HEK293T (cell line): ENCODE measurements around the gene CHDH.

Experiments used
- CTCF ChIA-PET: fragments of 350-600 bp; formaldehyde crosslinking; extraction: SDS; loops from one replicate; lab custom pipeline; 2021; ENCODE audit warnings: antibody characterized with exemption, inconsistent platforms; lab: Yijun Ruan, JAX
- POLR2A ChIA-PET: fragments of 350-600 bp; formaldehyde crosslinking; extraction: SDS; loops from one replicate; lab custom pipeline; 2020; ENCODE audit warnings: antibody characterized with exemption, inconsistent platforms; lab: Yijun Ruan, JAX
- DNase-seq: peaks from one replicate; pipeline ENCODE4 v3.0.0; 2012; ENCODE audit warnings: mixed read lengths; ENCODE audit errors: extremely low spot score
- ARNT ChIP-seq: fragments of 450-650 bp; IDR thresholded peaks from 2 replicates; pipeline ENCODE4 v1.6.1; 2017; ENCODE audit warnings: mild to moderate bottlenecking
- BHLHE40 ChIP-seq: fragments of 450-650 bp; IDR thresholded peaks from 2 replicates; pipeline ENCODE4 v1.6.1; 2016; ENCODE audit warnings: mild to moderate bottlenecking, moderate library complexity, borderline replicate concordance
- CTBP1 ChIP-seq: fragments of 450-650 bp; IDR thresholded peaks from 2 replicates; pipeline ENCODE4 v1.6.1; 2016; ENCODE audit warnings: borderline replicate concordance
- ELF4 ChIP-seq: fragments of 450-650 bp; IDR thresholded peaks from 2 replicates; pipeline ENCODE4 v1.6.1; 2017; ENCODE audit warnings: antibody characterized with exemption
- FOXA1 ChIP-seq: fragments of 450-650 bp; IDR thresholded peaks from 2 replicates; pipeline ENCODE4 v1.6.1; 2016; ENCODE audit warnings: mild to moderate bottlenecking
- FOXK2 ChIP-seq: fragments of 450-650 bp; IDR thresholded peaks from 2 replicates; pipeline ENCODE4 v1.6.1; 2016; ENCODE audit warnings: mild to moderate bottlenecking
- FOXM1 ChIP-seq: fragments of 450-650 bp; IDR thresholded peaks from 2 replicates; pipeline ENCODE4 v1.6.1; 2017; ENCODE audit warnings: mild to moderate bottlenecking, borderline replicate concordance
- HDGF ChIP-seq: fragments of 450-650 bp; IDR thresholded peaks from 2 replicates; pipeline ENCODE4 v1.6.1; 2017; ENCODE audit warnings: antibody characterized with exemption, borderline replicate concordance
- L3MBTL2 ChIP-seq: fragments of 450-650 bp; conservative IDR thresholded peaks from 2 replicates; pipeline ENCODE4 v1.6.1; 2016; ENCODE audit warnings: mild to moderate bottlenecking
- LEF1 ChIP-seq: fragments of 450-650 bp; IDR thresholded peaks from 2 replicates; pipeline ENCODE4 v1.6.1; 2017; ENCODE audit warnings: mild to moderate bottlenecking, borderline replicate concordance
- NFRKB ChIP-seq: fragments of 450-650 bp; IDR thresholded peaks from 2 replicates; pipeline ENCODE4 v1.6.1; 2016; ENCODE audit warnings: mild to moderate bottlenecking, moderate library complexity
- SP1 ChIP-seq: fragments of 450-650 bp; IDR thresholded peaks from 2 replicates; pipeline ENCODE4 v1.6.1; 2017
- SUZ12 ChIP-seq: fragments of 450-650 bp; IDR thresholded peaks from 2 replicates; pipeline ENCODE4 v1.6.1; 2016; ENCODE audit warnings: mild to moderate bottlenecking
- TARDBP ChIP-seq: fragments of 450-650 bp; IDR thresholded peaks from 2 replicates; pipeline ENCODE4 v1.6.1; 2016
- ZNF384 ChIP-seq: fragments of 450-650 bp; IDR thresholded peaks from 2 replicates; pipeline ENCODE4 v1.6.1; 2016
- TF ChIP-seq, protein P1 (sequence below): fragments of 450-650 bp; IDR thresholded peaks from 2 replicates; pipeline ENCODE4 v1.6.1; 2016

The CHDH gene

DNA sequence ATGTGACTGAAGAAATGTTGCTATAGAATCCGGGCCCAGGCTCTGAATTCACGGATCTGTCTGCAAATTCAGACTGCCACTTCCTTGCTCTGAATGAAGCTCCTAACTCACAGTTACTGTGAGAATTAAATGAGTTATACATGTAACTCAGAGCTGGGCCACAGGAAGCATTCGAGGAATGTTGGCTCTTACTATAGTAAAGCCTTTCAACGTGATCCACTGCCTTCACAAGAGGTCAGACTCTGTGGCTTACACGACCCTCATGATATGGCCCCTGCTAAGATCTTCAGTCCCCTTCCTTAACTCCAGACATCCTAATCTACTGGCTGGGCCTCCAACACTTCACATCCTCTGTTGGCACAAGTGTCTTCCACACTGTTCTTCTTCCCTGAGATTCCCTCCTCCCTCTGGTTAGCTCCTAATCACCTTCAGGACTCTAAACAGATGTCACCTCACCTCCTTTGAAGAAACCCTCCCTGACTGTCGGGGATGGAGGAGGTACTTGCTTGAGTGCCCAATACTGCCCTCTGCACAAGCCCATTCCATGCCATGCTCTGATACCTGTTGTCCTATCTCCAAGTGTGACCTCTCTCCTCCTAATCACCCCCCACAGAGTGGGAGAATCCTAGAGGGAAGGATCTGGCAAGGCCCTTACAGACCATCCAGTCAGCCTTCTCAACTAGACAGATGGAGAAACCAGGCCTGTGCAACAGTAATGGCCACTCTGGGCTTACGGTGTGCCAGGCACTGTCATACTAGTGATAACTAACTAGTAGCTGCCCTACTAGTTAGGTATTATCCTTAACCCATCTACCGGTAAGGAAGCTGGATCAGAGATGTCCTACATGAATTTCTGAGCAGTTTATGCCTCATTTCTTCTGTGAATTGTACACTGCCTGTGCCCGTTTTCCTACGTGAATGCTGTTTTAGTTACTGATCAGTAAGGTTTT lies 34.5 kb upstream of the CHDH start:
- no peak for DNase-seq
- ChIA-PET CTCF (interaction anchor here (0.6 kb wide), 1 partner anchor 748 kb away, joined by 3 read pairs; no protein-coding TSS in a partner anchor), POLR2A (interaction anchor here (3.4 kb wide), 1 partner anchor 11 kb away, joined by 17 read pairs; the partner anchor contains the start of gene SELENOK)
- TF ChIP-seq L3MBTL2 (no peak), FOXA1 (no peak), FOXK2 (no peak), BHLHE40 (no peak), ELF4 (no peak), TARDBP (no peak), ZNF384 (no peak), FOXM1 (no peak), ARNT (no peak), SUZ12 (no peak), NFRKB (no peak), HDGF (no peak), LEF1 (no peak), SP1 (no peak), CTBP1 (no peak)
- TF ChIP-seq, protein P1, sequence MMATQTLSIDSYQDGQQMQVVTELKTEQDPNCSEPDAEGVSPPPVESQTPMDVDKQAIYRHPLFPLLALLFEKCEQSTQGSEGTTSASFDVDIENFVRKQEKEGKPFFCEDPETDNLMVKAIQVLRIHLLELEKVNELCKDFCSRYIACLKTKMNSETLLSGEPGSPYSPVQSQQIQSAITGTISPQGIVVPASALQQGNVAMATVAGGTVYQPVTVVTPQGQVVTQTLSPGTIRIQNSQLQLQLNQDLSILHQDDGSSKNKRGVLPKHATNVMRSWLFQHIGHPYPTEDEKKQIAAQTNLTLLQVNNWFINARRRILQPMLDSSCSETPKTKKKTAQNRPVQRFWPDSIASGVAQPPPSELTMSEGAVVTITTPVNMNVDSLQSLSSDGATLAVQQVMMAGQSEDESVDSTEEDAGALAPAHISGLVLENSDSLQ = no peak

DNA sequence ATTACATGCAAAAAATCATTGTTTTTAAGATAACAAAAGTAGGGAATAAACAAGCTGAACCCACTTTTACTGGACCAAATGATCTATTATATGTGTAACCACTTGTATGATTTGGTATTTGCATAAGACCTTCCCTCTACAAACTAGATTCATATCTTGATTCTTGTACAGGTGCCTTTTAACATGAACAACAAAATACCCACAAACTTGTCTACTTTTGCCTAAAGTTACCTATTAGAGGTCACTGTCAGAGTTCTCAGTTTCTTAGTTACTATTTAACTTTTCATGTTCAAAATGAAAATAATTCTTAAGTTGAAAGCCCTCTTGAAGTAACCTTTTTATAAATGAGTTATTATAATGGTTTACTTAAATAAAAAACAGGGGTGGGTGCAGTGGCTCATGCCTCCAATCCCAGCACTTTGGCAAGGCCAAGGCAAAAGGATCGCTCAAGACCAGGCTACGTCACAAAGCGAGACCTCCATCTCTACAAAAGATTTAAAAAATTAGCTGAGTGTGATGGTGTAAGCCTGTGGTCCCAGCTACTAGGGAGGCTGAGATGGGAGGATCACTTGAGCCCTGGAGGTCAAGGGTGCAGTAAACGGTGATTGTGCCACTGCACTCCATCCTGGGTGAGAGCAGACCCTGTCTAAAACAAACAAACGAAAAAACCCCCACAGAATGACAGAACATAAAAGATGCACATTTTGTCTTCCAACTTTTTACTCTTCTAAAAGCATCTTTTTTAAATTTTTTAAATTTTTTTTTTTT lies 19.7 kb upstream of the CHDH start:
- TF ChIP-seq LEF1 = no peak
- no peak for TF ChIP-seq FOXK2
- TF ChIP-seq ELF4 = no peak
- no peak for TF ChIP-seq ARNT
- no peak for TF ChIP-seq TARDBP
- TF ChIP-seq CTBP1 = no peak
- TF ChIP-seq SUZ12 = no peak
- TF ChIP-seq HDGF = no peak
- TF ChIP-seq L3MBTL2 = no peak
- TF ChIP-seq ZNF384 = no peak
- TF ChIP-seq FOXA1 = no peak
- TF ChIP-seq NFRKB = no peak
- no peak for DNase-seq
- ChIA-PET CTCF (no interaction called here), POLR2A (no interaction called here)

- DNase-seq = no peak
- POLR2A ChIA-PET = interaction anchor here (0.6 kb wide), 1 partner anchor 609 kb away, joined by 3 read pairs; no protein-coding TSS in a partner anchor
- CTCF ChIA-PET = interaction anchor here (0.6 kb wide), 1 partner anchor 285 kb away, joined by 3 read pairs; no protein-coding TSS in a partner anchor
- TF ChIP-seq CTBP1 (no peak), L3MBTL2 (no peak), SUZ12 (no peak), ELF4 (no peak), FOXM1 (no peak)
Observed at GRCh38 chr3:53863145-53863544, 16.9 kb upstream of the CHDH start.

DNA sequence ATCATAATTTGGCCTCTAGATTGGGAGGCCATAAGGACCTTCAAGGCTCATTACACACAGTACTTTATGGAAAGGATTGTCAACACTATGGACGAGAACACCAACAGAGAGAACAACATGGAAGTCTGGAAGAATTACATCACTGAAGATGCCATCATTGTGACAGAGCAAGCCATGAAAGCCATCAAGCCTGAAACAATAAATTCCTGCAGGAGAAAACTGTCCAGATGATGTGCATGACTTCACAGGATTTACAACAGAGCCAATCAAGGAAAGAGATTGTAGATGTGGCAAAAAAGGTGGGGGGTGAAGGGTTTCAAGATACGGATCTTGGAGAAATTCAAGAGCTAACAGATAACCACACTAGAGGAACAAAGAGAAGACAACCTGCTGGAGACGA lies 16.0 kb upstream of the CHDH start:
- DNase-seq = no peak

DNA sequence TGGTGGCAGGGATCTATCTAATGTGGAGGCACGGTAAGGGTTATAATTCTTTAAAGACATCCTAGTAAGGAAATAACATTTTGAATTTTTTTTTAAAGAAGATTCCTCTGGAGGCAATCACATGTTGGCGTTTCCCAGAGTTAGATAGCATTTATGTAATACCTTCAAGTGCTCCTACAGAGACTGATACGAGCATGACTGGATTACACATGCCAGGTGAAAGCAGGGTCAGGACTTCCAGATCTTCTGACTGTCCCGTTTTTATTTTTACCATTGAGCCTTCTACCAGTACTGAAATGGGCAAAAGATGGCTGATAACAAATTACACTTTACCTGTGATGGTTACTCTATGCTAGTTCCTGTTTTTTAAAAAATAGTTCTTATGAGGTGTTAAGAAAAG lies 14.0 kb upstream of the CHDH start:
- POLR2A ChIA-PET = no interaction called here
- TF ChIP-seq FOXK2 = no peak
- TF ChIP-seq ARNT = no peak
- TF ChIP-seq HDGF = no peak
- TF ChIP-seq, protein P1 = no peak
- no peak for TF ChIP-seq SUZ12
- DNase-seq = no peak
- CTCF ChIA-PET = no interaction called here

More for the DNA sequence above, 16.0 kb upstream of the CHDH start:
- CTCF ChIA-PET = no interaction called here
- no peak for TF ChIP-seq ZNF384
- no peak for TF ChIP-seq BHLHE40
- TF ChIP-seq CTBP1 = no peak
- TF ChIP-seq FOXM1 = no peak
- no peak for TF ChIP-seq L3MBTL2
- TF ChIP-seq ARNT = no peak
- no peak for TF ChIP-seq SUZ12
- TF ChIP-seq FOXA1 = no peak
- TF ChIP-seq SP1 = no peak
- POLR2A ChIA-PET = no interaction called here

DNA sequence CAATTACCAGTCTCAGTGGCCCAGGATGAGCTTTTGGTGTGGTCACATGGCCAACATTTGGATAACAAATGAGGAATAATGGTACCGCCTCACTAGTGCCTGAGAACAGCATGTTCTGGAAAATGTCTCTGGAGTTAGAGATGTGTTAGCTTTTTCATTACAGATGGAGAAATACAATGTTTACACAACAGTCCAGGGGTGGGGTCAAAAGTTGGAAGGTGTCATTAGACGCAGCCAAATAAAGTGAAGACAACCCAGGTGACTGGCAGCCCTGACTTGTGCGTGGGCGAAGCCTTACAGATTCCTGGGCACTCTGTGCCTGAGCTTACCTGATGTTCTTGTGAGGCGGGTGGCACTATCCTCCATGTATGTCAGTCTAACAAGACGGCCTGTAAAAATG lies 13.0 kb upstream of the CHDH start:
- no peak for TF ChIP-seq FOXK2
- TF ChIP-seq, protein P1 = no peak
- ChIA-PET CTCF (no interaction called here), POLR2A (no interaction called here)
- no peak for DNase-seq
